NK-92 (cell line): ENCODE data around the gene CSNK1D.

Source experiments
- DNase-seq: peaks from one replicate; lab custom pipeline; 2025; ENCODE audit not compliant: unreplicated experiment; lab: John Stamatoyannopoulos, UW

The CSNK1D gene

DNA sequence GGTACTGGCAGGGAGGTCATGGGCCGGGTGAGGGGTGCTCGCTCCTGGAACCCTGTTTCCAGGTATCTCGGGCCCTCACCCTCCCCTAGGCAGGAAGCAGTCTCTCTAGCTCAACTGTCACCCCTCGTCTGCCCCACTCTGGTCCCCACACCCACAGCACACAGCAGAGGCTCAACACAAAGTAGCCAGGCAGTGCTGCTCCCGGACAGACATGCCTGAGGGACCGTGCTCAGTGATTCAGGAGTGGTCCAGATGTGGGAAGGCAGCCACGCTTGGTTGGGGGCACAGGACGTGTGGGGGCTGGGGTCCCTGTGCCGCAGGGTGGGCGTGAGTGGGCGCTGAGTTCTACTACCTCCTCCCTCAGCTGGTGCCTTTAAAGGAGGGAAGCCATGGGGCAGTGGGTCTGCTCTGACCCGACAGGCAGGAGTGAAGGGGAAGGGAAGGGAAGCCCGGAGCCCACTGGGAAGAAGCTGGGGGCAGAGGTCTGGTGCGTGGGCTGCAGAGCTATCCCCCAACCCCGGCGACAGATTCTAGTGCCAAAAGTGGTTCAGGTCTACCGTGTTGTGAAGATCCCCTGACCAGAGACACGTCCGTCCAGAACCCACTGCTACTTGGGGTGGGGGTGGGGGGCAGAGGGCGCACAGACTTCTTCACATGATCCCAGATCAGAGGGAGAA lies 32.9 kb downstream of the CSNK1D start:
- no peak for DNase-seq

DNA sequence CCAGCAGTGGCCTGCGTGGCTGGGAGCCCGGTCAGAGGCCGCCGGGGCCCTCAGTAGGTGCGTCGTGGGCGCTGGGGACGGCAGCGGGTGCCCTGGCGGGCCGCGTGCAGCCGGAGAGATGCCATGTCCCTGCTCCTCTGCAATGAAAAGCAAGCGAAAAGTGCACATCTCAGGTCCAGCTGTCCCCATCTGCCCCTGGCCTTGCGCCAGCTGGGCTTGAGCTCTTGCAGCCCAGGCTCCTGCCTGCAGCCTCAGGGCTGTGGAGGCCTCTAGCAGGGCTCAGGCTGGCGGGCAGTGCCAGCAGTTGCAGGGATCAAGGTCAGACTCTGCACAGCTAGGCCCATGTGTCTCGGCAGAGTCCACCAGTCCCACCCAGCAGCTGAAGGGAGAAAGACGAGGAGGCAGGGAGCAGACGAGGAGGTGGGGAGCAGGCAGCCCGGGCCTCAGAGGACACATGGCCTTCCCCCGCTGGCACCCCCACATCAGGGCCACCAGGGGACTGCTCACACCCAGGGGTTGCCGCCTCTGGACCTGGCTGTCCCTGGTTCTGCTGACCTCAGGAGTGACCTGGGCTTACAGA lies 33.5 kb downstream of the CSNK1D start:
- DNase-seq, result no peak

DNA sequence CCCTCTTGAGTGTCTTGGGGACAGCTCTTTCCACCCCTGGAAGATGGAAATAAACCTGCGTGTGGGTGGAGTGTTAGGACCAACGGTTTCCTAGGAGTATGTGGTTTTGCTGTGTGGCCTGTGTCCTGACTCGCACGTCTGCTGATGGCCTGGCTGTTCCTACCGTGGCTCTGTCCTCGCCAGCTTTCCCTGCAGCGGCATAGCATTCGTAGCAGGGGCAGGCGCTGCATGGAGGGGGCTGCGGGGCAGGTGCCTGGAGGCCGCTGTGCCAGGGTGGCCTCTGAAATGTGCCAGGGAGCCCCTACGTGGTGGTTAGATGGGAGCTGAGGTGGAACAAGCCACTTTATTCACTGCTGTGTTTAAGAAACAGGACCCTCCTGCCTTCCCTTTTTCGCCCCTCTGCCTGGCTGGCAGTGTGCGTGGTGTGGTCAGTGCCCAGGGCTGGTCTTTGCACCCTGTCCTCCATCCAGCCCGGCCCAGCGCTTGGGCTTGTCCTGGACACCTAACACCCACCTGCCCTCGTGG lies 34.0 kb downstream of the CSNK1D start:
- no peak for DNase-seq

DNA sequence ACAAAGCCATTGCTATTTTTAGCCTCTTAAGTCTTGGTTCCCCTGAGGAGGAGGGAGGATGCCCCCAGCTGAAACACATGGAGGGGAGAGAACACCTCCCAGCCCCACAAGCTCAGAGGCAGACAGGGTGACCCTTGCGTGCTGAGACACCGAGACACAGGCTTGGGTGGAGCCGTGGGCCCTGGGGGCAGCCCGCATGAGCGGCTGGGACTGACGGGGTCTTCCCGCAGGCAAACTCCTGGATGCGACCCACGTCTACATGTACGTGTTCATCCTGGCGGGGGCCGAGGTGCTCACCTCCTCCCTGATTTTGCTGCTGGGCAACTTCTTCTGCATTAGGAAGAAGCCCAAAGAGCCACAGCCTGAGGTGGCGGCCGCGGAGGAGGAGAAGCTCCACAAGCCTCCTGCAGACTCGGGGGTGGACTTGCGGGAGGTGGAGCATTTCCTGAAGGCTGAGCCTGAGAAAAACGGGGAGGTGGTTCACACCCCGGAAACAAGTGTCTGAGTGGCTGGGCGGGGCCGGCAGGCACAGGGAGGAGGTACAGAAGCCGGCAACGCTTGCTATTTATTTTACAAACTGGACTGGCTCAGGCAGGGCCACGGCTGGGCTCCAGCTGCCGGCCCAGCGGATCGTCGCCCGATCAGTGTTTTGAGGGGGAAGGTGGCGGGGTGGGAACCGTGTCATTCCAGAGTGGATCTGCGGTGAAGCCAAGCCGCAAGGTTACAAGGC lies 34.9 kb downstream of the CSNK1D start:
- no peak for DNase-seq

DNA sequence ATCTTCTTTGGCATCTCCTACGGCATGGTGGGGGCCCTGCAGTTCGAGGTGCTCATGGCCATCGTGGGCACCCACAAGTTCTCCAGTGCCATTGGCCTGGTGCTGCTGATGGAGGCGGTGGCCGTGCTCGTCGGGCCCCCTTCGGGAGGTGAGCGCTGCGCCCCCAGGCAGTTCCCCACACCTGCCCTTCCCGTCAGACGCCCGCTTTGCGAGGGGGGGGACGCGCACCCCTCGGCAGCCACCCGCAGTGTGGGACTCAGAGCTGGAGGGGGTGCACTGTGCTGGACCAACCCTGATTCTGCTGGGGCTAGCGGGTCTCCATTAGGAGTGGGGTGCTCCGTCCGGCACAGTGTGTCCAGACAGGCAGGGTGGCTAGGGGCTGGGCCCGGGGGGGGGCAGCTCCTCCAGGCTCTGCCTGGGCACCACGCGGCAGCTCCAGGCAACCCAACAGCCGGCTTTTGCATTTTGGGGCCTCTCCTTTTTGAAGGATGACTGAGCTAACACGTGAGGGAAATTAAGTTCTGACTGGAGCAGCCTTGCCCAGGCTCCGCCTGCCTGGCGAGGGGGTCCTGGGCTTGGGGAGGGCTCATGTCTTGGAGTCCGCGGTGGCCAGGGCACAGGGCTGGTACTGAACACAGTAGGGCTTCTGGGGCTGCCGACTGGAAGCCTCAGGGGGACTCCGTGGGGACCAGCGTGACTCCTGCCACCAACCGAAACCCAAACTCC lies 35.6 kb downstream of the CSNK1D start:
- DNase-seq, result no peak

DNA sequence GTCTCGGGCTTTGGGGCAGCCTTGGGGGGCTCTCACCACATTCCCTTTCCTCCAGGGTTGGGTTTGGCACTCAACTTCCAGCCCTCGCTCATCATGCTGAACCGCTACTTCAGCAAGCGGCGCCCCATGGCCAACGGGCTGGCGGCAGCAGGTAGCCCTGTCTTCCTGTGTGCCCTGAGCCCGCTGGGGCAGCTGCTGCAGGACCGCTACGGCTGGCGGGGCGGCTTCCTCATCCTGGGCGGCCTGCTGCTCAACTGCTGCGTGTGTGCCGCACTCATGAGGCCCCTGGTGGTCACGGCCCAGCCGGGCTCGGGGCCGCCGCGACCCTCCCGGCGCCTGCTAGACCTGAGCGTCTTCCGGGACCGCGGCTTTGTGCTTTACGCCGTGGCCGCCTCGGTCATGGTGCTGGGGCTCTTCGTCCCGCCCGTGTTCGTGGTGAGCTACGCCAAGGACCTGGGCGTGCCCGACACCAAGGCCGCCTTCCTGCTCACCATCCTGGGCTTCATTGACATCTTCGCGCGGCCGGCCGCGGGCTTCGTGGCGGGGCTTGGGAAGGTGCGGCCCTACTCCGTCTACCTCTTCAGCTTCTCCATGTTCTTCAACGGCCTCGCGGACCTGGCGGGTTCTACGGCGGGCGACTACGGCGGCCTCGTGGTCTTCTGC lies 36.3 kb downstream of the CSNK1D start:
- no peak for DNase-seq

DNA sequence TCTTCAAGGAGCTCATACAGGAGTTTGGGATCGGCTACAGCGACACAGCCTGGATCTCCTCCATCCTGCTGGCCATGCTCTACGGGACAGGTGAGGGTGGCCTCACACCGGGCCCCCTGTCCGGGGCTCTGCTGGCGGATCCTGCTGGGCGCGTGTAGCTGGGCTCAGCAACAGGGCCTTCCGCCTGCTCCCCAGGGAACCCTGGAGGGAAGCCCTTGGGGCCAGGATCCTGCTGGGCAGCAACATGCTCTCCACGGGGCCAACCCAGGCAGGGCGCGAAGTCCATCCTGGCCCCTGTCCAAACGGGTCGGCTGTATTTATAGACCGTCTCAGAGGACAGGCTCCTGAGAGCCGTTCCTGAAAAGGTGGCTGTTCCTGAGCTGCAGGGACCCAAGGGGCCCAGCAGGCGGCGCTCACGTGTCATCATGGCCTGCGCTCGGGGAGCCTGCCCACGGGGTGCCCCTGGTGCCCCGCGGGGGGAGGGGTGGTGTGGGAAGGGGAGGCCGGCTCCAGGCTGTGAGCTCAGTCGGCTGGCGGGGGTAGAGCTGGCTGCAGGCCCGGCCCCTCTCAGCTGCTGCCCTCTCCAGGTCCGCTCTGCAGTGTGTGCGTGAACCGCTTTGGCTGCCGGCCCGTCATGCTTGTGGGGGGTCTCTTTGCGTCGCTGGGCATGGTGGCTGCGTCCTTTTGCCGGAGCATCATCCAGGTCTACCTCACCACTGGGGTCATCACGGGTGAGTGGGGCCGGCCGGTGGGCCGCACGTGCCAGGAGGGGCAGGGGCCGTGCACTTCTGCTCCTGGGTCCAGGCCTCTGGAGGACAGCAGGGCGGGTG lies 37.1 kb downstream of the CSNK1D start:
- no peak for DNase-seq

DNA sequence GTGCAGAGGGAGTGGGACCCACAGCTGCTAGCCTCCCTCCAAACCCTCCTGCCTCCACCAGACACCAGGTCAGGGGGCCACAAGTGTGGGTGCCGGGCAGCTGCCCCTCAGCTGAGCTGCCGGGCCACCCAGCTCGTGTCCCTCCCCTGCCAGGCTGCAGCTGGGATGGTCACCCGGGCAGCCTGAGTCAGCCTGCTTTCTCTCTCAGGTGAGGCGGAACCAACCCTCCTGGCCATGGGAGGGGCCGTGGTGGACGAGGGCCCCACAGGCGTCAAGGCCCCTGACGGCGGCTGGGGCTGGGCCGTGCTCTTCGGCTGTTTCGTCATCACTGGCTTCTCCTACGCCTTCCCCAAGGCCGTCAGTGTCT lies 37.7 kb downstream of the CSNK1D start:
- DNase-seq, result no peak

DNA sequence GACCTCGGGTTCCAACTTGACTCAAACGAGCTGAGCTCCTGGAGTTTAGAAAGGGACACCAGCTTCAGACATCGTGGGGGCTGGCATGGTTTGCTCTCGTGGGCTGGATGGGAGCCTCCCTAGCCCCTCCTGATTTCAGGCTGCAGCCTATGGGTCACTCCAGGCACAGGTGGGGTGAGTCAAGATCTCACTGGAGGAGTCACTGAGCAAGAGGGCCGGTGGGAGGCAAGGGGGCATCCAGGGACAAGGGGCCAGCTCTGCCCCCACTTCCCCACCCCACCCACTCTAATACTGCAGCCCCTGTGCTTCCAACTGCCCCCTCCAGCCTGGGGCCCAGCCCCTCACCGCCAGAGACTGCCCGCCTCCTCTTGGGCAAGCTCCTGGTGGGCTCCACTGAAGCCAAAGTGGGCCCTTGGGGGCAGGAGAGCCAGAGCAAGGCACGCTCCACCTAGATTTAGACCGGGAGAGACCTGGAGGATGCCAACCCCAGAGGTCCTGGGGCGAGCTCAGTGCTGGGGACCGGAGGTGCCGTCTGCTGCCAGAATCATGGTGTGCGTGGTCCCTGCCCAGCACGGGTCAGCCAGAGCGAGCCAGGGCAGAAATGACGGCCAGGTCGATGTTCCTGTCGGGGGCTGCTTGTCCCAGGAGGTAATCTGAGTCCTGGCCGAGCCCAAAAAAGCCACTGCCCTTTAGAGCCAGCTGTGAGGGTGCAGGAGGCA lies 38.3 kb downstream of the CSNK1D start:
- DNase-seq, result no peak

DNA sequence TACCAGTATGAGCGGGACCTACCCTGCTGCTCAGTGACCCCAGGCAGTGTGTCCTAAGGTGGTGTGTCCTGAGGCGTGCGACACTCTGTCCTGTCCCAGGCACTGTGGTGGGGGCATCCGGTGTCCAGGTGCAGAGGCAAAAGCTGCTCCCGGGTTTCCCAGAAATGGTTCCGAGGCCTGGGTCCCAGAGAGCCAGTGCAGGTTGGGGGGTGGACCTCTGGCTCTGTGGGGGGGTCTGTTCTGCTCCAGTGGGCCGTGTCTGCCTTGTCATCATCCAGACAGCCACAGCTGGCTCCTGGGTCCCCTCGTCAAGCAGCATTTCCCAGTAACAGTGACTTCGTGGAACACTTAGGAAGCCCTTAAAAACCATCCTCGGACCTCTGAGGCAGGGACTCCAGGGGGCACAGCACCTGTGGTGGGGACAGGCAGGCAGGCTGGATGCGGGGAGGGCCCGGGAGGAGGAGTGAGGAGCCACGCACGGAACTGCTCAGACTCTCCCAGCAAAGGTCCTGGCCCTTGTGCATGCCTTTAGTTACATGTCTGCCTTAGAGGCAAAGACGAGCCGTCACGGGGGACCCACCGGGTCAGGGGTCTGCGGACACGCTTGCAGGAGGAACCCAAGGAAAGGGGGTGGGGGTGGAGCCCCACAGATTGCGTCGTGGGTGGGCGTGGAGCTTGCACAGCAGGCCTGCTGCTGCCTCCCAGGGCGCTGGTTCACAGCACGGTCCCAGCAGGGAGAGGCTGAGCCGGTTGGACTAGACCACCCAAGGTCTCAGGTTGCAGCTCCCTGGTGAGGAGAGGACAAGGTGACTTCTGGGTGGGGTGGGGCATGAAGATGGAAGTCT lies 39.1 kb downstream of the CSNK1D start:
- no peak for DNase-seq

DNA sequence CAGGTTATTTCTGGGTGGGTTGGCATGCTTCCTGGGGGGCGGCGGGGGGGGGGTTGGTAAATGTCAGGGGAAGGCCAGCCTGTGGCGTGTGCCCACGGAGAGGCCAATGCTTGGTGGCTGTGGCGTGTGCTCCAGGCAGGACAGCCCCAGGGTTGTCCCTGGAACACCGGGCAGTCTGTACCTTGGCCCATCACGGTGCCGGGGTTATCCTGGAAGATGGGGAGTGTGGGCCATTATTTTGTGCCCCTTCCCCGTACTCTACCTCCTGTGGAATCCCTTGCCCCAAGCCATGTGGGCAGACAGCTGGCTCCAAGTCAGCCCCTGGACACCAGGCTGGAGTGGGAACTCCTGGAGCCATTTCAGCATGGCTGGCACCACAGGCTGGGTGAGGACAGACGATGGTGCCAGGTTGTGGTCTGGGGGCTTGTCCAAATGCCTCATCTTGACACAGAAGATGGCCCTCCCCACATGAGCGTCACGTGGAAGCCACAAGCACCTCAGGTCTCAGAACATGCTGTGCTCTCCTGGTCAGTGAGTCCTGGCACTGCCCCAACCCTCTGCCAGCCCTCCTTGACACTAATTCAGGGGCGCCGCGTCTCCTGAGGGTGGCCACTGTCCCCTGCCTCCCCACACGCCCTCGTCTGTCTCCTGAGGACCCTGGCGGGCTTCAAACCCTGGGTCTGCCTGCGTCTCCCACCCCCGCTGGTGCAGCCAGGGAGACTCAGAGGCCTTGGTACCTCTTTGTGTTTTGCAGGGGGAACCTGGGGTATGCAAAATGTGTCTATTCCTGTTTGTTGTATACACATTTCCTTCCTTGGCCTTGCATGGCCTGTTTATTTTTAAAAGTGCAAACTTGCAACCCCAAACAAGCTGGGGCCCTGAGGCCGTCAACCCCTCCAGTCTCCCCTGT lies 40.4 kb downstream of the CSNK1D start:
- DNase-seq, result no peak

DNA sequence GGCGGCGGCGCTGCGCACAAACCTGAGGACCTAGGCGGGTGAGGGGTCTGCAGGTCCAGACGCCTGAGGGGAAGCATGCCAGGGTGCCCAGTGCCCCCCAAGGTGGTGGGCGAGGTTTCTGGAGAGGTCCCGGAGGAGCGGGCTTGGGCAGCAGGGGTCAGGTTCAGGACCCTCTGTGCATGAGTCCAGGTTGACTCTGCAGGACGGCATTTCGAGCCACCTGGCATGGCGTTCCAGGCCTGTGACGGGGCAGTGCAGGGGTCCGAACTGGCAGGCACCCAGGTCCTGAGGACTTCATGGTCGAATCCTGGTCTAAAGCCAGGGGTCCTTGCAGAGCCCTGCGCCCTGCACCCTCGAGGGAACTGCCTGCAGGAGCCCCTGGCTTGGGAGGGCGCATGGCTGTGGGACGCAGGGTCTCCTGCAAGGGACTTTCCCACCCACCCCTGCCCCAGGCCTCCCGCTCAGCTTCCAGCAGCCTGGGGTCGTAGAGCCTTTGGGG lies 41.1 kb downstream of the CSNK1D start:
- no peak for DNase-seq

DNA sequence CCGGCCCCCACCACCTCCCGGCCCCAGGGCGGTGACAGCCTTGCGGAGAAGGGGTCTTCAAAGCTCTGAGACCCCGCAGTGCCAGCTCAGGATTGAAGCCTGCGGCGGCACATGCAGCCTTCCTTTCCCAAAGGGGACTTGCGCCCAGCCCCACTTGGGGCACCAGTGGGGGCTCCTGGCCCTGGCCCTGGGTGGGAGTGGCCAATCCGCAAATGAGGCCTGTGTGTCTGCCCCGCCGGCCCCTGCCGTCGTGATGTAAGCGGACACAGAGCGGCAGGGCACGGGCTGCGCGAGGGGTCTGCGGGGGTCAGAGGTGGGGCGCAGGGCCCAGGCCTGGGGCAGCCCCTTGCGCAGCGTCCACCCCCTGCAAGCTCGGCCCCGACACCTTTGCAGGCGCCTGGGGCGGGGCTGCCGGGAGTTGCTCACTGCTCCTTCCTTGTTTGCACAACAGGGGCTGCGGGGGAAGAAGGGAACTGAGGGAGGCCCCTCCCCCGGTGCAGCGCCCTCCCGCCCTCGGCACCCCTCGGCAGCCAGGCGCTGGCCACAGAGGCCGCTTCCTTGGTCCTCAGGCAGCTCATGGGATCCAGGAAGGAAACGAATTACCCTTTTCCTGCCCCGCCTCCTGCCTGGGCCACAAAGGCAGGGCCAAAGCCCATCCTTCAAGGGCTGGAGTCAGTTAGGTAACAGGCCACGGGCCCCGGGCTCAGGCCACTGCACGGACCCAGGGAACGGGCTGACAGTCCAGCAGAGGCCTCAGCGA lies 41.8 kb downstream of the CSNK1D start:
- DNase-seq, result no peak

DNA sequence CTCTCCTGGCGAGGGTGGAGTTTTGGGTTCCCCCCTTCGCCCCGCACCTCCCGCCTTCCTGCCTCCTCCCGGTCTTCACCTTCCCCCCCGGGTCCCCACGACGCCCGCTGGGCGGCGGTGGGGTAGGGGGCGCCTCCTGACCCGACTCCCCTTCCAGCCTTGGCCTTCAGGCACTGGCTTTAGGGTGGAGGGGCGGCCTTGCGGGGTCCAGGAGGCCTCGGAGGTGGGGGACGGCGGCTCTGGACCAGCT lies 42.3 kb downstream of the CSNK1D start:
- no peak for DNase-seq

DNA sequence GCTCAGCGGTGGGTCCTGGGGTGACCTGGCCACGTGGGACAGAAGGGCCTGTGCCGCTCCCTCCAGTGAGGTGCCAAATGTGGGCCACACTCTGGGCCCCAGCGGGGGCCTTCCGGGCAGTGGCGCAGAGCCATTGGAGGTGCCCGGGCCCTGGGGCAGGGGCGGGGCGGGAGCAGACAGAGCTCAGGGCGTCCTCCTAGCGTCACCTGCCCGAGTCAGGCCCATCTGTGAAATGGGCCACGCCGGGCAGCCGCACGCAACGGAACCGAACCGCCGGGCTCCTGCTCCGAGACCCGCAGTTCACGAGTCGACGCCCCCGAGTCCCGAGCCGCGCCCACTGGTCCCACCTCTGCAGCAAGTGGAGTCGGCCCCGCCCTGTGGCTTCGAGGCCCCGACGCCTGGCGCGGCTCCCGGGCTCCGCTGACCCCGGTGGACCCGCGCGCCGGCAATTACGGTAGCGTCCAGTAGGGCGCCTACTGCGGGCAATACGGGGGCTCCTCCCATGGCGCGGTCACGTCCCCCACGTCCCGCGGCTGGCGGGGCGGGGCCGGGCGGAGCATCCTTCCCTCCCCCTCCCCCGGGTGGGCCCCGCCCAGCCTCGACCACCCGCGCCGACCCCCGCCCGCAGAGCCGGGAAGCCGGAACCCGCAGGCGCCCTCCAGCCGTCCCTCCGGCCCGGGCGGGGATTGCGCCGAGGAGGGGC lies 42.7 kb downstream of the CSNK1D start:
- DNase-seq, result no peak
